Neural cell (in vitro differentiated cells): Measurements from ENCODE around the gene CAV3.

Experiments used
- EP300 ChIP-seq: fragments of 450-650 bp; conservative IDR thresholded peaks from 2 replicates; pipeline ENCODE4 v1.6.1; 2014; ENCODE audit warnings: antibody characterized with exemption, mild to moderate bottlenecking, moderate library complexity; ENCODE audit not compliant: poor library complexity, severe bottlenecking
- EZH2 ChIP-seq: fragments of 200-600, 300-800 bp; shearing (Covaris generic), sonication (generic); IDR thresholded peaks from 2 replicates; pipeline ENCODE4 v1.6.1; 2014; ENCODE audit warnings: antibody characterized with exemption, low read length, borderline replicate concordance, mild to moderate bottlenecking; ENCODE audit not compliant: insufficient read depth, poor library complexity, severe bottlenecking
- POLR2AphosphoS5 ChIP-seq: IDR thresholded peaks from 2 replicates; pipeline ENCODE4 v1.6.1; 2012
- TF ChIP-seq, protein P1 (sequence below): fragments of 450-650 bp; IDR thresholded peaks from 2 replicates; pipeline ENCODE4 v1.5.1; 2014; ENCODE audit warnings: antibody characterized with exemption, mild to moderate bottlenecking, moderate library complexity; ENCODE audit not compliant: poor library complexity, severe bottlenecking
- TF ChIP-seq, protein P2 (sequence below): IDR thresholded peaks from 2 replicates; pipeline ENCODE4 v1.6.1; 2012; ENCODE audit warnings: borderline replicate concordance

DNA sequence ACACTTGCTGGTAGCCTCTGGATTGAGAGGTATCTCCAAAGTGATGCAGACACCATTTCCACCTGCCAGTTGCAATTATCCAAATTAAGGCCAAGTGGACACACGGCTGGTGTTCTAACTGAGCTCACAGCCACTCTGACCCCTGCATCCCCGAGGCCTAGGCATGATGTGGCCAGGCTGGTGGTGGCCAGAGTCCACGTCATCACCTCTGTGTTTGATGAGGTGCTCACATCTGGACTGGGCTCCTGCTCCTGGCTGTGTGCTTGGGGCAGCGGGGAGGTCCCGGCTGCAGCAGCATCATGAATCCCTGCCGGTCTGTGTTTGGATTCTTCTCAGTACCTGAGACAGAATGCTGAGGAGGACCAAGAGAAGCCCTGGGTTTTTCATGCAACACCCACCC, 30.9 kb downstream of the CAV3 start:
- TF ChIP-seq EZH2, result no peak
- no peak for TF ChIP-seq POLR2AphosphoS5
- TF ChIP-seq, protein P1, sequence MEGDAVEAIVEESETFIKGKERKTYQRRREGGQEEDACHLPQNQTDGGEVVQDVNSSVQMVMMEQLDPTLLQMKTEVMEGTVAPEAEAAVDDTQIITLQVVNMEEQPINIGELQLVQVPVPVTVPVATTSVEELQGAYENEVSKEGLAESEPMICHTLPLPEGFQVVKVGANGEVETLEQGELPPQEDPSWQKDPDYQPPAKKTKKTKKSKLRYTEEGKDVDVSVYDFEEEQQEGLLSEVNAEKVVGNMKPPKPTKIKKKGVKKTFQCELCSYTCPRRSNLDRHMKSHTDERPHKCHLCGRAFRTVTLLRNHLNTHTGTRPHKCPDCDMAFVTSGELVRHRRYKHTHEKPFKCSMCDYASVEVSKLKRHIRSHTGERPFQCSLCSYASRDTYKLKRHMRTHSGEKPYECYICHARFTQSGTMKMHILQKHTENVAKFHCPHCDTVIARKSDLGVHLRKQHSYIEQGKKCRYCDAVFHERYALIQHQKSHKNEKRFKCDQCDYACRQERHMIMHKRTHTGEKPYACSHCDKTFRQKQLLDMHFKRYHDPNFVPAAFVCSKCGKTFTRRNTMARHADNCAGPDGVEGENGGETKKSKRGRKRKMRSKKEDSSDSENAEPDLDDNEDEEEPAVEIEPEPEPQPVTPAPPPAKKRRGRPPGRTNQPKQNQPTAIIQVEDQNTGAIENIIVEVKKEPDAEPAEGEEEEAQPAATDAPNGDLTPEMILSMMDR, result no peak
- TF ChIP-seq, protein P2, sequence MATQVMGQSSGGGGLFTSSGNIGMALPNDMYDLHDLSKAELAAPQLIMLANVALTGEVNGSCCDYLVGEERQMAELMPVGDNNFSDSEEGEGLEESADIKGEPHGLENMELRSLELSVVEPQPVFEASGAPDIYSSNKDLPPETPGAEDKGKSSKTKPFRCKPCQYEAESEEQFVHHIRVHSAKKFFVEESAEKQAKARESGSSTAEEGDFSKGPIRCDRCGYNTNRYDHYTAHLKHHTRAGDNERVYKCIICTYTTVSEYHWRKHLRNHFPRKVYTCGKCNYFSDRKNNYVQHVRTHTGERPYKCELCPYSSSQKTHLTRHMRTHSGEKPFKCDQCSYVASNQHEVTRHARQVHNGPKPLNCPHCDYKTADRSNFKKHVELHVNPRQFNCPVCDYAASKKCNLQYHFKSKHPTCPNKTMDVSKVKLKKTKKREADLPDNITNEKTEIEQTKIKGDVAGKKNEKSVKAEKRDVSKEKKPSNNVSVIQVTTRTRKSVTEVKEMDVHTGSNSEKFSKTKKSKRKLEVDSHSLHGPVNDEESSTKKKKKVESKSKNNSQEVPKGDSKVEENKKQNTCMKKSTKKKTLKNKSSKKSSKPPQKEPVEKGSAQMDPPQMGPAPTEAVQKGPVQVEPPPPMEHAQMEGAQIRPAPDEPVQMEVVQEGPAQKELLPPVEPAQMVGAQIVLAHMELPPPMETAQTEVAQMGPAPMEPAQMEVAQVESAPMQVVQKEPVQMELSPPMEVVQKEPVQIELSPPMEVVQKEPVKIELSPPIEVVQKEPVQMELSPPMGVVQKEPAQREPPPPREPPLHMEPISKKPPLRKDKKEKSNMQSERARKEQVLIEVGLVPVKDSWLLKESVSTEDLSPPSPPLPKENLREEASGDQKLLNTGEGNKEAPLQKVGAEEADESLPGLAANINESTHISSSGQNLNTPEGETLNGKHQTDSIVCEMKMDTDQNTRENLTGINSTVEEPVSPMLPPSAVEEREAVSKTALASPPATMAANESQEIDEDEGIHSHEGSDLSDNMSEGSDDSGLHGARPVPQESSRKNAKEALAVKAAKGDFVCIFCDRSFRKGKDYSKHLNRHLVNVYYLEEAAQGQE, result no peak
- TF ChIP-seq EP300, result no peak
